GM19025 (cell line): Measurements from ENCODE around the gene UACA.

Experiments used
- ATAC-seq: cut with Tn5 transposase; IDR thresholded peaks from one replicate; pipeline ENCODE4 v1.9.1; 2021; ENCODE audit warnings: mild to moderate bottlenecking, low read depth, moderate library complexity; ENCODE audit not compliant: unreplicated experiment

The UACA gene

GRCh38 chr15:70605606-70606410, 157.6 kb downstream of the UACA start:
- ATAC-seq = no peak

DNA sequence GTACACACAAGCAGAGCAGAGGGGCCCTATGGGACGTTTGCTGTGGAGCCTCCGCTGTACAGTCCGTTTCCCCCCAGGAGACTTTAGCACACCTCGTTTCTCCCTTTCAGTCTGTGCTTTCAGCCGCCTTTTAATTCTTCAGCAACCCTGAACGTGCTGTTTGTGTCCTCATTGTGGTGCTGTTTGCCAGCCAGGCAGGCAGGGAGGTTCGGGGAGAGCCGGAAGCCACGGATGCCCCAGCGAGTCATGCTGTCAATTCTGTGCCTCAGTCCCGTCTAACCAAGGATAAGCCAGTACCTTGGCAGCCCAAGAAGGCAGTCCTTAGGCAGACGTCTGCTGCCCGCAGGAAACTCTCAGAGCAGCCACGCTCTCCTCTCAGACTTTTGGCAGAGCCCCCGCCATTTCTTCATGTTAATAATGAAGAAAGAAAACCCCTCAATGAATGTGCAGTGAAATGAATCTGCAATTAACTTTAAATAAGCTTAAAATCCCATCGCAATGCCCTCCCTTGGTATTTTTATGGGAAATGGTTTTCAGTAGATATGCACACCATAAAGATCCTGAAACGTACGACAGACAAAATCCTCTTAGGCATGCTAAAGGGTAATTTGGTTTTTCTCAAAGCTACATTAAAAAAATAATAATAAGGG, 158.6 kb downstream of the UACA start:
- ATAC-seq = no peak
